HepG2 (cell line): ENCODE data around the gene PPP2R5B. TPM values are rescaled to one million over a fixed set of nuclear protein-coding genes. Genes with fewer than 3 reads are reported as not detected.

ENCODE experiments used
- AFF4 ChIP-seq: sonication (generic); formaldehyde crosslinking; IDR thresholded peaks from 2 replicates; pipeline ENCODE4 v1.4.0; 2020; ENCODE audit warnings: missing genetic modification reagents
- BCLAF1 ChIP-seq: fragments of 450-650 bp; IDR thresholded peaks from 2 replicates; pipeline ENCODE4 v1.6.1; 2017; ENCODE audit warnings: mild to moderate bottlenecking
- BRCA1 ChIP-seq: sonication (generic); formaldehyde crosslinking; IDR thresholded peaks from 2 replicates; pipeline ENCODE4 v1.4.0; 2020; ENCODE audit warnings: missing genetic modification reagents
- DNMT3B ChIP-seq: conservative IDR thresholded peaks from 2 replicates; pipeline ENCODE4 v1.6.1; 2016; ENCODE audit warnings: missing biosample characterization, control low read depth
- FOXK2 ChIP-seq: fragments of 450-650 bp; IDR thresholded peaks from 2 replicates; pipeline ENCODE4 v1.6.1; 2016
- HMGXB3 ChIP-seq: sonication (generic); formaldehyde crosslinking; IDR thresholded peaks from 2 replicates; pipeline ENCODE4 v1.4.0; 2020; ENCODE audit warnings: missing genetic modification reagents, borderline replicate concordance
- HNF1A ChIP-seq, 2 experiments: sonication (generic) in 1 of 2; formaldehyde crosslinking in 1 of 2; IDR thresholded peaks; 2 replicates each; pipeline versions ENCODE4 v1.4.0 to v1.6.1; 2016 to 2020; ENCODE audit warnings: borderline replicate concordance in 1 of 2, low read depth in 1 of 2, mild to moderate bottlenecking in 1 of 2, missing genetic modification reagents in 1 of 2
- HOXA5 ChIP-seq: sonication (generic); formaldehyde crosslinking; IDR thresholded peaks from 2 replicates; pipeline ENCODE4 v1.4.0; 2020; ENCODE audit warnings: missing genetic modification reagents
- MED1 ChIP-seq: sonication (generic); formaldehyde crosslinking; IDR thresholded peaks from 2 replicates; pipeline ENCODE4 v1.4.0; 2020; ENCODE audit warnings: missing genetic modification reagents
- MXD4 ChIP-seq: IDR thresholded peaks from 2 replicates; pipeline ENCODE4 v1.6.1; 2016; ENCODE audit warnings: mild to moderate bottlenecking, missing biosample characterization, missing genetic modification reagents
- RFX3 ChIP-seq: IDR thresholded peaks from 2 replicates; pipeline ENCODE4 v1.6.1; 2016; ENCODE audit warnings: missing biosample characterization, missing genetic modification reagents
- ZFX ChIP-seq: sonication (generic); formaldehyde crosslinking; IDR thresholded peaks from 2 replicates; pipeline ENCODE4 v1.4.0; 2020; ENCODE audit warnings: mild to moderate bottlenecking, low read depth, missing genetic modification reagents, moderate library complexity
- polyA plus RNA-seq, 8 experiments: library from polyadenylated mRNA; depleted of rRNA in 3 of 8; stranded (reverse) in 7 of 8; unstranded in 1 of 8; fragments of >200 nt; fragmentation: Illumina TruSeq in 4 of 8; extraction: Trizol in 4 of 8; gene quantifications; 2 replicates each; pipeline versions ENCODE4 v1.2.1 to v1.2.3, GENCODE V29; 2011 to 2016; ENCODE audit warnings: low read depth in 4 of 8, missing spikeins in 1 of 8, mixed read lengths in 1 of 8; ENCODE audit not compliant: insufficient read depth in 1 of 8
- total RNA-seq, 5 experiments: library from RNA; depleted of rRNA; stranded (reverse); fragments of >200 nt; fragmentation: Illumina TruSeq; extraction: Trizol; gene quantifications; 2 replicates each; pipeline ENCODE4 v1.2.3, GENCODE V29; 2016; ENCODE audit warnings: low read depth in 1 of 5

PPP2R5B gene
- total and polyA plus RNA-seq, 2 of the 13 experiments (the other 11 are each of a cell fraction or from before 2014, with no cell fraction given): 2.3 to 8.3 TPM

GRCh38 chr11:64878494-64879243 lies 45.8 kb upstream of the PPP2R5B start, which contains the start of gene EHD1 (continued):
- no peak for TF ChIP-seq BCLAF1
- peak; percentile 88 for TF ChIP-seq RFX3 (CRISPR knock-in tag)
- peak; percentile 65; the same call in 1 of the 2 replicates for TF ChIP-seq MED1 (CRISPR knock-in tag)
- TF ChIP-seq AFF4 (CRISPR knock-in tag): no peak; the same call in 1 of the 2 replicates
- peak; percentile 89; the same call in 1 of the 2 replicates for TF ChIP-seq HMGXB3
- no peak for TF ChIP-seq HNF1A (IDR thresholded peaks at IDR 0.05; ENCODE audit: low read depth)
- TF ChIP-seq HNF1A (CRISPR knock-in tag; IDR thresholded peaks at IDR 0.05; ENCODE audit: borderline replicate concordance): no peak; the same call in 1 of the 2 replicates
- TF ChIP-seq ZFX: peak; percentile 86
- no peak; the same call in 1 of the 2 replicates for TF ChIP-seq DNMT3B
- no peak for TF ChIP-seq FOXK2
- peak; percentile 95 for TF ChIP-seq MXD4 (CRISPR knock-in tag)
- TF ChIP-seq BRCA1 (CRISPR knock-in tag): no peak
- TF ChIP-seq HOXA5: peak; percentile 43; the same call in 1 of the 2 replicates
